Measurements from ENCODE around the gene FOXO1. TPM values are rescaled to one million over a fixed set of nuclear protein-coding genes. Genes with fewer than 3 reads are reported as not detected.
A peak's percentile ranks its signal among the peaks of the same experiment; 100 is the strongest.

FOXO1 gene
- total and polyA plus RNA-seq, 2 experiments from 2014 or later, result 32.4 to 68.0 TPM

GRCh38 chr13:40579535-40579934 is 86.9 kb downstream of the FOXO1 start:
- peaks cover 99% of the 10 kb centered on the region for H3K79me2 ChIP-seq (replicated peaks; ENCODE audit: insufficient read depth)
- H3K4me3 ChIP-seq, result no peak overlapping the region
- peaks cover 64% of the 10 kb centered on the region for H3K4me1 ChIP-seq (ENCODE audit: insufficient read depth)
- peak; percentile 32; the same call in 2 of the 3 replicates for ATAC-seq
- peaks cover 10% of the 10 kb centered on the region; the same call in 1 of the 2 replicates for H3K36me3 ChIP-seq (ENCODE audit: insufficient read depth)
- Mint-ChIP-seq H3K9me3 (peaks cover 16% of the 10 kb centered on the region), H3K27ac (no peak overlapping the region), H3K27me3 (ENCODE audit: insufficient read depth, low read depth, poor library complexity) (peaks cover 9% of the 10 kb centered on the region), H3K4me1 (peaks cover 73% of the 10 kb centered on the region), H3K4me3 (no peak overlapping the region), H3K36me3 (ENCODE audit: low read depth) (peaks cover 22% of the 10 kb centered on the region)
- DNase-seq (ENCODE audit: low spot score), result no peak
- no peak overlapping the region for H2AFZ ChIP-seq
- H3K9me2 ChIP-seq (ENCODE audit: insufficient read depth), result peaks cover 7% of the 10 kb centered on the region; the same call in 1 of the 2 replicates
- peaks cover 71% of the 10 kb centered on the region for H4K20me1 ChIP-seq (replicated peaks; ENCODE audit: insufficient read depth)
- TF ChIP-seq CTCF (conservative IDR thresholded peaks at IDR 0.05; ENCODE audit: low read depth in 2 of 2) (no peak), REST (IDR thresholded peaks at IDR 0.05; ENCODE audit: unreplicated experiment) (no peak)
- H3F3A ChIP-seq (replicated peaks; ENCODE audit: low read depth), result no peaks in the 10 kb centered on the region; the same call in 1 of the 2 replicates
- H3K4me2 ChIP-seq, result 0 out of 2 replicates have a peak overlapping the region, but pooled peaks have one; percentile 33
- H3K27ac ChIP-seq (ENCODE audit: low read depth), result no peak overlapping the region
- H3K27me3 ChIP-seq (ENCODE audit: insufficient read depth), result no peaks in the 10 kb centered on the region

- peaks cover 82% of the 10 kb centered on the region for H4K20me1 ChIP-seq (replicated peaks; ENCODE audit: insufficient read depth)
- peaks cover 77% of the 10 kb centered on the region for H3K4me1 ChIP-seq (ENCODE audit: insufficient read depth)
- no peak overlapping the region for H3K4me2 ChIP-seq
- H3K27me3 ChIP-seq (ENCODE audit: insufficient read depth), result no peaks in the 10 kb centered on the region
- H3K27ac ChIP-seq (ENCODE audit: low read depth), result 0 out of 2 replicates have a peak overlapping the region, but pooled peaks have one; percentile 34
- Mint-ChIP-seq H3K36me3 (ENCODE audit: low read depth) (peaks cover 9% of the 10 kb centered on the region), H3K27ac (no peak overlapping the region; the same call in 1 of the 2 replicates), H3K27me3 (ENCODE audit: insufficient read depth, low read depth, poor library complexity) (peaks cover 2% of the 10 kb centered on the region), H3K9me3 (peaks cover 7% of the 10 kb centered on the region; the same call in 2 of the 3 replicates), H3K4me3 (no peak overlapping the region), H3K4me1 (peaks cover 87% of the 10 kb centered on the region)
- no peaks in the 10 kb centered on the region; the same call in 1 of the 2 replicates for H3F3A ChIP-seq (replicated peaks; ENCODE audit: low read depth)
- DNase-seq (ENCODE audit: low spot score), result no peak
- H3K79me2 ChIP-seq (replicated peaks; ENCODE audit: insufficient read depth), result peaks cover 99% of the 10 kb centered on the region
- no peak overlapping the region for H3K4me3 ChIP-seq
- no peak for ATAC-seq
- H2AFZ ChIP-seq, result no peak overlapping the region
- H3K36me3 ChIP-seq (ENCODE audit: insufficient read depth), result 0 out of 2 replicates have a peak, but pooled peaks cover 4% of the 10 kb centered on the region
- H3K9me2 ChIP-seq (ENCODE audit: insufficient read depth), result peaks cover under 1% of the 10 kb centered on the region; the same call in 1 of the 2 replicates
- TF ChIP-seq ZNF331 (CRISPR knock-in tag; IDR thresholded peaks at IDR 0.05; ENCODE audit: low read depth) (no peak), ZNF462 (CRISPR knock-in tag; IDR thresholded peaks at IDR 0.05) (no peak), STAT1 (IDR thresholded peaks at IDR 0.05; ENCODE audit: unreplicated experiment) (no peak), ZNF114 (CRISPR knock-in tag; IDR thresholded peaks at IDR 0.05) (no peak), CREB1 (CRISPR knock-in tag; IDR thresholded peaks at IDR 0.05; ENCODE audit: low read depth) (no peak), ETS1 (IDR thresholded peaks at IDR 0.05) (no peak), POLR2AphosphoS5 (IDR thresholded peaks at IDR 0.05; ENCODE audit: low read depth) (no peak)
Measured at GRCh38 chr13:40578055-40578454, 88.4 kb downstream of the FOXO1 start.
